GM21825 (cell line): ENCODE data around the gene PAEP.
"Not testable (repeated sequence)": the region's sequence is repeated elsewhere in the genome, so short reads cannot be mapped to it uniquely, and the experiment has no call there.

Experiments
- ATAC-seq: cut with Tn5 transposase; IDR thresholded peaks from one replicate; pipeline ENCODE4 v1.9.1; 2021; ENCODE audit warnings: mild to moderate bottlenecking, moderate library complexity; ENCODE audit not compliant: unreplicated experiment

The PAEP gene

DNA sequence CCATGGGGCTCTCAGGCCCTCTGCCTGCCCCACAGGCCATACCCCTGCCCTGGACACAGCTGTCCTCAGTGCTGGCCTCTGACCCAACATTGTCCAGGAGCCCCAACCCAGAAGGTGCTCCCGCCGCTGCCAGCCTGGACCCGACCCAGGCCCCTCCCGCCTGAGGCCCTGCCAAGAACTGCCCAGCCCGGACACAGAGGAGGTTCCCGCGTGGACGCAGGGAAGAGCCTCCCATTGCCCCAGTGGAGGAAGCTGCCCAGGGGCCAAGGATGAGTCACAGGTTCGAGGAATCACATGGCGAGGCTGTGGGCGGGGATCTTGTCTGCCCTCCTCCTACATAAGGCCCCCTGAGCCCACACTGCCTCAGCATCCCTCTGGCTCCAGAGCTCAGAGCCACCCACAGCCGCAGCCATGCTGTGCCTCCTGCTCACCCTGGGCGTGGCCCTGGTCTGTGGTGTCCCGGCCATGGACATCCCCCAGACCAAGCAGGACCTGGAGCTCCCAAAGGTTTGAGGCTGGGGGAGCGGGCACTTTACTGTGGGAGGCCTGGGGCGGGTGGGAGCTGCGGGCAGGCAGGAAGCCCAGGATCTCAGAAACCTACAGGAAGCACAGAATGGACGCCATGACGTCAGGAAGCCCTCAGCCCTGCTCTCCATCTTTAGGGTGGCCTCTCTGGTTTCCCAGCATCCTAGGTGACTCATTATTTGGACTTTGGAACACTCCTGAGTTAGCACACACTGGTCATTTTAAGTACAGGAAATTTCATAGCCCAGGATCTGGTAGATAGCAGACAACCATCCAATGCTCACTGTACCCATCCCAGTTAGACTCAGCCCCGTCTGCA lies at the start of gene PAEP:
Gene PAEP, plus strand, starts transcription at position 366 of the 844 bp plus-strand sequence.
- ATAC-seq, result no peak

DNA sequence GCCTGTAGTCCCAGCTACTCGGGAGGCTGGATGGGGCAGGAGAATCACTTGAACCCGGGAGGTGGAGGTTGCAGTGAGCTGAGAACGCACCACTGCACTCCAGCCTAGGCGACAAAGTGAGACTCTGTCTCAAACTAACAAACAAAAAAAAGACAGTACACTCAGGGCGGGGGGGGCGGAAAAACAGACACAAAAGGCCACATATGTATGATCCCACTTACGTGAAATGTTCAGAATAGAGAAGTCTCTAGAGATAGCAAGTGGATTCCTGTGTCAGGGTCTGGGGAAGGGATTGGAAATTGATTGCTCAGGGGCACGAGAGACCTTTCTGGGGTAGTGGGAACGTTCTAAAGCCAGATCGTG lies 49.3 kb upstream of the PAEP start:
- ATAC-seq, result no peak

DNA sequence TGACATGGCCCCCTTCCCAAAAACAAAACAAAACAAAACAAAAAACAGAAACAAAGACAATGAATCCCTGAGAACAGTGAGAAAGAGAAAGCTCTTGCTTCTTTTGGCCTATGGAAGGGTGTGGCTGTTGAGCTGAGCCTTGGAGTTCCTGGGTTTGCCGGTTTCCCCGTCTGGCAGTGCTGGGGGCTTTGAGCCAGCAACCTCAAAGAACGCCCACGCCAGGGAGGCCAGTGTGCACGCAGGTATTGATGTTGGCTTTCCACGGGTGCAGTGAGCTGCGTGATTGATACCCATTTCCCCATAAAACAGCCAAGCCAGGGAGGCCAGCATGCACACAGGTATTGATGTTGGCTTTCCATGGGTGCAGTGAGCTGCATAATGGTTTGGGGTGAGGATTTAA lies 48.7 kb upstream of the PAEP start:
- no peak for ATAC-seq

DNA sequence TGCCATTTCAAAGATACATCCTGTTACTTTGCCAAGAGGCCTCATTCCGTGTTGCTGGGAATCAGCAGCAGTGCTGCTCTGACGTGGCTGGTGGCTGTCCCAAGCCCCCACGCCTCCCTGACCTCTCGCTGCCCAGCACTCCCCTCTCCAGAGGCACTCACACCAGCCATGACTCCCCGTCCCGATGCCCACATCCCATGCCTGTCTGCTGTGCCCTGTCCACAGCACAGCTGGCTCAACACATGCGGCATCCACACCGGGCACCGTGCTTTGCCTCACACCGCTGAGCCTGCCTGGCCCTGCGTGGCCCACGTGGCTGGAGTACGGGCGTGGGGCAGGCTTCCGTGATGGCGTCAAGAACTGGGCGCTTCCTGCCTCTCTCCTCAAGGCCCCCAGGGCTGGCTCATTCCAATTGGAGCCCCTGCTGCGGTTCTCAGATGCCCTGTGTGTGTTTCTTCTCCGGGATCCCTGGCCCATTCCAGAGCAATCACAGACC lies 48.2 kb upstream of the PAEP start:
- ATAC-seq, result no peak

DNA sequence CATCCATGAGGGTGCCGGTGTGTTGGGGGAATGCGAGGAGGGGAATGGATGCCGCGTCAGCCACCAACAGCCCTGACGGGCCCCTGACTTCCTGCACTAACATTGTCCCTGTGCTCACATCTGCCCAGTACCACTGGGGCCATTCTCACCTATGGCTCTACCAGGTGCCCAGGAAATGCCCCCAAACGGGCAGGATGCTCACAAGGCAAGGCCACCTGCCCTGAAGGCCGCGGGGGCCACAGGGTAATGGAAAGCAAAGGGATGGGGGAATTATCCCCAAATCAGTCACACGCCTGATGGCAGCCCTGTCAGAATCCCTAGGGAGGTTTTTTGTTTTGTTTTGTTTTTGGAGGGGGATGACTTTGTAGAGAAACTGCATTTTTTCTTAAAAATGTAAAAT lies 47.6 kb upstream of the PAEP start:
- not testable (repeated sequence) for ATAC-seq

DNA sequence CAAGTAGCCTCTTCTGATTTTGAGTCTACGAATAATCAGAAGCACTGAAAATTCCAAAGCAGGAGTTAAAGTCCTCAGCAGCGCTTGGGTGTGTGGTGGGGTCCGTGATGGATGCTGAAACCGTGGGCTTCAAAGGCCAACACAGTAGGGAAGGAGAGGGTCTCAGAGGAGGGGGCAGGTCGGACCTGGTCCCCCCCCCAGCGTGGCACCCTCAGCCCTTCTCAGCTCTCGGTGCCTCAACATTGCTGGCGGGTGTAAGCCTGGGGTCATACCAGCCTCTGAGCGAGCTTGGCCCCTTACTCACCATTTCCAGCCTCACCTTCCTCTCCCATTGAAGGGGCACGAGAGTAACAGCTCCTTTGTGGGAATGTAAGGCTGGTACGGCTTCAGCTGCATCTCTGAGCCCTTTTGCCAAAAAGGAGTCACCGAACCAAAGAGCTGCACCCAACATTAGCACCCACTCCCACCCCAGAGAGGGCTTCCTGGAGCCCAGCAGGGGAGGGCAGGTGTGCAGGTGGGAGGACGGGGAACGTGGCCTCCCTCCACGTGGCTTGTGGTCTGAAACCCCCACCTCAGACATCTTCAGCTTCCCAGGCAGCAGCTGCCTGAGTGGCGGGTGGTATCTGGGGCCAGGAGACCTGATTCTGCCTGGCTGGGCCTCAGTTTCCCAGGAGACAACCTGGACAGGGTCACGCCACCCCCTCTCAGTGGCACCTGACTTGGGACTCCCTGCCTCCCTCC lies 47.0 kb upstream of the PAEP start:
- no peak for ATAC-seq

DNA sequence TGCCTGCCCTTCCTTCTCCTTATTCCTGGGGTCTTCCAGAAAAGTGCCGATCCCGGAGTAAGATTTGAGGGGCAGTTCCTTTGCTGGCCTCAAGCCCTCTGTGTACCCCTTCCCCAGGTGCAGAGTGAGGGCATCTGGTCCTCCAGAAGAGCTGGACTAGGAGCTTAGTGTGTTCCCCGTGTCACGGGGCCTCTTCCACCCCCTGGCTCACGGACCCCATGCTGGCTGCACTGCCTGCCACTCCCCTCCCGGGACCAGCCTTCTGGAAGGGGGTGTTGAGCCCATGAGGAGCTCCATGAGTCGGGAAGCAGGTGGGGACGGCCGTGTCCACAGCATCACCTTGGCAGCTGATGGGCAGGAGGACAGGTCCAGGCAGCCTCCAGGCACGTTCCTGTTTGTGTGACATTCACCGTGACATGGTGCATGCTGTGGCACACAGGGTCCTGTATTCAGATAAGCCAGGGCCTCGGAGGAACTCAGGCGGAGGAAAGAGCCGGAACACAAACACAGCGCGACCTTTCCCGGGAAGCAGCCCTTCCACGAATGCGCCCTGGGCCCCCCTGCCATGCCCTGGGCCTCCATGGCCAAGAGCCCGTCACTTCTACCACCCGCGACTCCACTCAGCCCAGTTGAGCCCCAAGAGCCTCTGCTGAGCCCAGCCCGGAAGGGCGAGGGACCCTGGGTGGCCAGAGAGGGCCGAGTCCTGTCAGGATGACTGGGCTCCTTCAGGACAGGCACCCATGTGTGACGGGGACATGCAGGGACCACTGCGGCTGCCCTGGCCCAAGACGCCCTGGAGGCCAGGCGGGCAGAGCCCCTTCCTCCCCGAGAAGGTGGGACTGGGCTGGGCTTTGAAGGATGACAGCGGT lies 46.2 kb upstream of the PAEP start:
- no peak for ATAC-seq

DNA sequence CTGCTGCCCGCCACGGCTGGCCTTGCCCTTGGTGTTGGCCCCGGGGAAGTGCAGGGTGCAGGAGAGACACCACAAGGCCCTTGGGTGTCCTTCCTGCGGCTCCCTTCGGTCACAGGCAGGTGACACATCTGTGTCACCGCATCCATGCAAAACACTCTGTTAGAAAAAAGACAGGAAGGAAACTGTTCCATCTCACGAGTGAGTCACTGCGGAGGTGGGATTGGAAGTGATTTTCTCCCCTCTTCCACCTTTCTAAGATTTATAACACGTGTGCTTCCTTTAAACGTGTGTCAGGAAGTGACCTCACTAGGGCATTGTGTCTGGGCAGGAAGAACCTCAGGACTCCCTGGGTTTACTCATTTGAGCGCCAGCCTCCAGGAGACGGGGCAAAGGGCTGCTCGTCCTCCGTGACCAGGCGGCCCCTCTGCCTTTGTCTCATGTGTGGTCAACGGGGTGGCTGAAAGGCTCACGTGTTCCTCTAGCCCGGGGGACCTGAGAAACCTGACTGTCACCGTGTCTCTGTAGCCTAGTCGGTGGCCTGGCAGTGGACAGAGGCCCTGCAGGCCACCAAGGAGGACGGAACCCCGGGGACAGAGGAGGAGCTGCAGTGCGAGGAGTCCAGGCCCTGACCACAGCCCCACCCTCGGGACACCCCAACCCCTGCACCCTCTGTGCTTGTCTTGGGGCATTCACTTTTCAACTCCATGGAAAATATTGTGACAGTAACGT lies 45.3 kb upstream of the PAEP start:
- ATAC-seq, result no peak

DNA sequence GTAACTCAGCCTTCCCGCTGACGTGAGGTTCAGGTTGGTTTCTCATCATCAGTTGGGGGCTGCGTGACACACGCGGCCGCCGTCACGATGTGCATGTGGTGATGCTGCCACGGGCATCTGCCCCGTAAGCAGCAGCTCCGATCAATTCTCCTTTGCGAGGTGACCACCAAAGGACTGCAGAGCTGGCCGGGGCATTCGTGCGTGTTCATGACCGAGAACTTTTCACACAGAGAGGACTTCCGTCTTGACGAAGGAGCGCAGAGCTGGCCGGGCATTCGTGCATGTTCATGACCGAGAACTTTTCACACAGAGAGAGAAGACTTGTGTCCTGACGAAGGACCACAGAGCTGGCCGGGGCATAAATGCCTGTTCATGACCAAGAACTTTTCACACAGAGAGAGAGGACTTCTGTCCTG lies 44.1 kb upstream of the PAEP start:
- ATAC-seq, result no peak

DNA sequence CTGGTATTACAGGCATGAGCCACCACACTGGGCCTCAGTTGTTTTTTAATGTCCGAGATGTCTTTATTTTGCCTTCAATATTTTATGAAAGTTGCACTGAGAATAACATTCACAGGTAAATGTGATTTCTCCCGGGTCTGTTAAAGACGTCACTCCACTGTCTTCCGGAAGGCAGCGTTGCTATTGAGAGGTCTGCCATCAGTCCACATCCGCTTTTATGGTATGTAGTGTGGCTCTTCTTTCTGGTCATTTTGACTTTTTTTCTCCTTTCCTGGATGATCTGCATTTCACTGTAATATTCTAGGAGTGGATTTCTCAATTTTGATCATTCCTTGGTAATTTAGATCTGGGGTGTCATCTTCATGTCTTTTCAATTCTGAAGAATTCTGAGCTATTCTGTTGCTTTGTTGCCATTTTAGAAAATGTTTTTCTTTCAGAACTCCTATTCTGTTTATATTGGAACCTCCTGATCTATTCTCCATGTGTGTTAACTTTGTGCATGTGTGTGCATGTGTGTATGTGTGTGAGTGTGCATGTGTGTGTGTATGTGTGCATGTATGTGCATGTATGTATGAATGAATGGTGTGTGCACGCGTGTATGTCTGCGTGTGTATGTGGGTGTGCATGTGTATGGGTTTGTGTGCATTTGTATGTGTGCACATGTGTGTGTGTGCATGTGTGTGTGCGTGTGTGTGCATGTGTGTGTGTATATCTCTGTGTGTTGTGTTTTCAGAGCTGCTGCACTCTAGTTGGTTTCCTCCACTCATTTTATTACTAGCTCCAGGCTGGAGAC lies 42.2 kb upstream of the PAEP start:
- no peak for ATAC-seq

DNA sequence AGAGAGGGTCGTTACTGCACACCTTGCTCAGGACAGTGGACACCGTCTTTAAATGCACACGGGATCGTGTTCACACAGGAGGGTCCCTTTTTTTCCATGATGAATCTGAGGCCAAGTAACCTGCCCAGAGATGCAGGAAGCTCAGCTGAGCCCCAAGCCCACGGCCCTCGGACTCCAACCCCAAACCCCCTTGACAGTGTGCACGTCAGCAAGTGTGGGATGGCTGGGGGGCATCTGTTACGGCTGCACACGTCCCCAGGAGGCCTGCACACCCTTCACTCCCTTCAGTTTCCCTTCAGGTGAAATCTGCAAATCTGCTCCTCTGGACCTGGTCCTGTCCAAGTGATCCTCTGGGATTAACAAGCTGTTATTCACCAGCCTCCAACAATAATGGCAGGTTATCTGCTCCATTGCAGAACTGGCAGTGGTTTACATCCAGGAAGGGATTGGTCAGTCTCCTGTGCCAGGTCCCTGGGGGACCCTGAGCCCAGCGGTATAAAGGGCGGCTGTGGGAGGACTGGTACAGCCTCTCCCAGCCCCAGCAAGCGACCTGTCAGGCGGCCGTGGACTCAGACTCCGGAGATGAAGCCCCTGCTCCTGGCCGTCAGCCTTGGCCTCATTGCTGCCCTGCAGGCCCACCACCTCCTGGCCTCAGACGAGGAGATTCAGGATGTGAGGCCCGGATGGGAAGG lies 40.5 kb upstream of the PAEP start, which contains the start of gene LCN1:
Gene LCN1, plus strand, starts transcription at position 525 of the 692 bp plus-strand sequence. Its CDS starts 58 bp downstream, at position 583.
- ATAC-seq, result no peak

DNA sequence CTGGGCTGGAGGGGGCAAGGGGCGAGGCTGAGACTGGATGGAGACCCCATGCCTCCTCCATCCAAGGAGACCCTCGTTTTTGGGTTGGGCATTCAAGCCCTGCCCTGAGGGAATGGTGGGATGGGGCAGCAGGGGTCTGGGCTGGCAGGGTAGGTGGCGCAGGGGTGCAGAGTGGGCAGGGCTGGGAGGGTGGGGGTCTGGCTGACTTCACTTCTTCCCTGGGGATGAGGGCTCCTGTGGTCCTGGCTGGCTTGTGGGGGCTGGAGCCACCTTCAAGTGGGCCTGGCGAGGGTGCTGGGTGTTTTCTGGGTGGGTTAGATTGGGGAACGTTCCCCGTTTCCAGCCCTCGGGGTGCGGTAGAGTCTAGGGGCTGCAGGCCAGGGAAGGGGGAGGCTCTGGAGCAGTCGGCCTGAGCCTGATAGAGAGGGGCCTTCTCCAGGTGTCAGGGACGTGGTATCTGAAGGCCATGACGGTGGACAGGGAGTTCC lies 39.9 kb upstream of the PAEP start:
- ATAC-seq, result no peak

DNA sequence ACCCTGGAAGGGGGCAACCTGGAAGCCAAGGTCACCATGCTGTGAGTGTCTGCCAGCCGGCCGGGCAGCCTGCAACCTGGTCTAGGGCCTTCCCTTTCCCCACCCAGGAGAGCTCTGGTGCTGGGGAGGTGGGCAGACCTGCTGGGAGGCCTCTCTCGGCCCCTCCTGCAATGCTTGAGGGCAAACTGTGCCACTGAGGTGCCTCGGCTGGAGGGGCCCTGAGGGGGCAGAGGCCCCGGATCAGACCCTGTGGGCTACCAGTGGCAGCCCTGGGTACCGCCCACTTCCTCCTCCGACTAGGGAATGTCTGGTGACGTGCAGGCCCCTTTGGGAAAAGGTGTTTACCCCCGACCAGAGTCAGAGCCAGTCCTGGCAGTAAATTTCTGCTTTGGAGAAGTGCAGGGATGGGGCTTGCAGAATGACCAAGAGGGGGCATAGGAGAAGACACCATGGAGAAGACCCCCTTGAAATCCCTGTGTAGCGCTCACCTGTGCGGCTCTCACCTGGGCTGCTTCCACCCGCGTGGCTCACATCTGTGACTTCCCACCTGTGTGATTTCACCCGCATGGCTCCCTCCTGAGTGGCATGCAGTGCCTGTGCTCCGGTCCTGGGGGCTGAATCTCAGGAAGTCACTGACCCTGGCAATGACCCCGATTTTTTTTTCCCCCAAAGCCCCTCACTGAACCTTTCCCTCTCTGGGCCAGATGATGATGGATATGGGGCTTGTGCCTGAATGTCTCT lies 39.2 kb upstream of the PAEP start:
- ATAC-seq, result no peak

DNA sequence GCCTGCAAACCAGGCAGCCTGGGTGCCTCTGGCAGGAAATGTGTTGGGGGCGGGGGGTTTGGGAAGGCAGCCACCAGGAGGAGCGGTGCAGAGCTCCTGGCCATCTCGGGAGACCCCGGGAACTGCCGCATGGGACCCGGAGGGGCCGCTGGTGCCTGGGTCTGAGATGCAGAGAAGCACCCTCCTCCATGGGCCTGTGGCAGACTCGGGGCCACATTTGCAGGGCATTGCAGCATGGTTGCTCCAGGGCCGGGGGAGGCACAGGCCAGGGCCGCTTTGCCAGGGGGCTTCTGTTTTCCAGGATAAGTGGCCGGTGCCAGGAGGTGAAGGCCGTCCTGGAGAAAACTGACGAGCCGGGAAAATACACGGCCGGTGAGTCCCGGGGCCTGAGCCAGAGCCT lies 38.6 kb upstream of the PAEP start:
- no peak for ATAC-seq

DNA sequence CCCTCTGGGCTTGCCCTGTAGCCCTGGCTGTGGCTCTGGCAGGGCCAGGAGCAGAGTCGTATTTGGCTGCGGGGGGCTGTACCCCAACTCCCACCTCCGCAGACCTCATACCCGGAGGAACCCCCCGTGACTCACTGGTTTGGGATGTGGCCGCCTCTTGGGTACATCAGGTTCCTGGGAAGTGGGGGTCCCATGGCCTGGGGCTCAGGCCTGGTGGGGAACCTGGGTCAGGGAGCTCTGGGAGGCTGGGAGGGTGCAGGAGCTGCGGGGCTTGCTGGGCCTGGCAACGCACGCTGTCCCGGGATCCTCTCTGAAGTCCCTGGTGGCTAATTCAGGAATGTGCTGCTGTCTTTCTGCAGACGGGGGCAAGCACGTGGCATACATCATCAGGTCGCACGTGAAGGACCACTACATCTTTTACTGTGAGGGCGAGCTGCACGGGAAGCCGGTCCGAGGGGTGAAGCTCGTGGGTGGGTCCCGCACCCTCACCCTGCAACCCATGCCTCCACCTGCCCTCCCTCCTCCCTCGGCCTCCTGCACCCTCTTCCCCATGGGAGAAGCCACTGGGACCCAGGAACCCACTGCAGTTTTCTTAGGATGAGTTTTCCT lies 37.9 kb upstream of the PAEP start:
- no peak for ATAC-seq

DNA sequence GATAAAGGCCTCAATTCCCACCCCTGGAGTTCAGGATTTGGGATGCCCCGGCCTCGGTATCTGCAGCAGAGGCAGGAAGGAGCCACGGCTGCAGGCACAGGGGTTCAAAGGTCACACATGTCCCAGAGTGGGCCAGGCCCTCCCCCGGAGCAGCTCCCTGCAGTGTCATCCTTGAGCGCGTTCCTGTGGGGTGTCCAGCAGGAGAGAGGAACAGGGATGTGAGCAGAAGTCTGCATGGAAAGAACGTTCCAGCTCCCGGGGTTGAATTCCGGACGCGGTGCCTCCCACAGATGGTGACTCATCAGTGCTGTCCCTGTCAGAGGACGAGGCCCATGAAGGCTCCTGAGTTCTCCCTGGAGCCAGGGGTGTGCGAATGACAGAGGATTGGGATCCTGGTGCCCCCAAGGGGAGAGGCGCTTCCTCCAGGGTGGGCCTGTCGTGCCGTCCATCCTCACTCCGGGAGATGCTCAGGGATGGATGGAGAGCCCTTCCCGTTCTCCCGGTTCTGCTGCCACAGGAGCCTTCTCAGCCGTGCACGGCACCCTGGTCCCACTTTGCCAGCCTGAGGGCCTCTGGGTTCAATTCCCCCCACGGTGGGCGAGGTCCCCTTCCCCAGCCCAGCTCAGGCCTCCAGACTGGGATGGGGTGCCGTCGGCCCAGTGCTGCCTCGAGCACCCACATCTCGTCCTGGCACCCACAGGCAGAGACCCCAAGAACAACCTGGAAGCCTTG lies 37.3 kb upstream of the PAEP start:
- ATAC-seq, result no peak
